ENCODE results near the gene SNX33.
"Not testable (repeated sequence)": the region's sequence is repeated elsewhere in the genome, so short reads cannot be mapped to it uniquely, and the experiment has no call there.

SNX33 gene

DNA sequence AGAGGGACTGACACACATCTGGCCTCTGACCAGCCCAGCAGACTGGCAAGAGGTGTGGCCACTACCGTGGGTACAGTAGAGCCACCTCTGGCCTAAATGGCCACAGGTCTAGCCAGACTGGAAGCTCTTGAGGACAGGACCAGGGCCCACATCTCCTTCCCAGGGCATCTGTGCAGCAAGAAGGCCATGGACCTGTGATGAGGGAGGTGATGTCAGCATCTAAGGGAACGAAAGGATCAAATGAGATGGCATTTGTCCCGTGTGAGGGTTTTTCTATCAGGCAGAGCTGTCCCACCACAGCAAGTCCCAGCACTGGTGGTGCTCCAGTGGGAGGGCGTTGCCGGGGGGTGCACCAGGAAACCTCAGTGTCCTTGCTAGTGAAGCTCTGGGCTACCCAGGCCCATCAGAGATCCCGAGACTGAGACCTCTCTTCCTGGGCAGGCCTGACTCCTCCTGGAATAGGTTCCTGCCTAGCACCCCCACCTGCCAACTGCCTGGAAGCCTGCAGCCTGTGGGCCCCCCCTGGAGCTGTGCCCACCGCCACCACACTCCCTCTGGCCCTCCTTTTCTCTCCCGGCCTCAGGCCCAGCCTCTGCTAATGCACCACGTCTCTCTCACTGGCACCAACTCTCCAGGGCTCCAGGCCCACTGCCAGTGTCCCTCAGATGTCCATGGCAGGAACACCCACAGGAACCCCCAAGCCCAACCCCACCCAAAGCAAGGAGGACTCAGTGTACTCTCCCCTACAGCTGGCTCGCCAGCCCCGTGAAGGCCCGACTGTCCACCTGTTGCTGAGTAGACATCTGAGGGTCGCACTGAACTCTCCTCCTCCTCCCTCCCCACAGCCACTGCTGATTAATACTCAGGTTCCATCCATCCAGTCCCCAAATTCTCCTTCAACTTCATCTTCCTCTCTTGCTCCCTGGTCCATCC is 53.6 kb downstream of the SNX33 start:
- not testable (repeated sequence) for DNase-seq (ENCODE audit: low spot score)

DNA sequence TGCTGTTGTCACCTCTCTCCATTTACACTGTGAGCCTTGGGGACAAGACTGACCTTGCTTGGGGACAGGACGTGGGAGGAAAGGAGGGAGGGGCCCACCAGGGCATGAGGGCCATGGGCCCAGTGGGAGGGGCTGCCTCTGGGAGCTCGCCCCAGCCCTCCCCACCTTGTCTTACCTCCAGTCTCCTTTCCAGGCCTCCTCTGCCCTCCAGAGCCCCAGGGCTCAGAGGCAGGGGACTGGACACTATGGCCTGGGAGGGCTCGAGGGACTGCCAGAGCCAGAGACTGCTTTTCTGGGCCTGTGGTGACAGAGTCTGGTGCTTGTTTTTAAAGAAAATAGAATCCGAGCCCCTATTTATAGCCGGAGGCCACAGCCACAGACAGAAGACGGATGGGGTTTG is 54.7 kb downstream of the SNX33 start:
- DNase-seq (ENCODE audit: low spot score) = no peak

- DNase-seq (ENCODE audit: low spot score) = not testable (repeated sequence)
Observed at GRCh38 chr15:75703440-75704262, 55.9 kb downstream of the SNX33 start.

GRCh38 chr15:75704263-75704615 is 56.5 kb downstream of the SNX33 start:
- DNase-seq (ENCODE audit: low spot score) = no peak

GRCh38 chr15:75704618-75705017 is 56.9 kb downstream of the SNX33 start:
- DNase-seq (ENCODE audit: low spot score) = no peak

GRCh38 chr15:75705375-75705774 is 57.7 kb downstream of the SNX33 start:
- DNase-seq (ENCODE audit: low spot score) = not testable (repeated sequence)

GRCh38 chr15:75705854-75706681 is 58.4 kb downstream of the SNX33 start:
- no peak for DNase-seq (ENCODE audit: low spot score)

GRCh38 chr15:75706682-75706954 is 58.9 kb downstream of the SNX33 start:
- no peak for DNase-seq (ENCODE audit: low spot score)

- peak; percentile 35 for DNase-seq (ENCODE audit: low spot score)
Observed at GRCh38 chr15:75709458-75709857, 61.7 kb downstream of the SNX33 start.

- DNase-seq (ENCODE audit: low spot score) = not testable (repeated sequence)
Observed at GRCh38 chr15:75710874-75711273, 63.2 kb downstream of the SNX33 start.

- not testable (repeated sequence) for DNase-seq (ENCODE audit: low spot score)
Observed at GRCh38 chr15:75711495-75711894, 63.8 kb downstream of the SNX33 start.
